HEK293 (cell line): Measurements from ENCODE around the gene MAPK8IP3.

Experiments
- CTCF ChIP-seq: fragments of 450-650 bp; formaldehyde crosslinking; IDR thresholded peaks from 2 replicates; pipeline ENCODE4 v1.5.1; 2016; ENCODE audit warnings: missing biosample characterization, missing genetic modification characterization
- MZF1 ChIP-seq: fragments of 450-650 bp; formaldehyde crosslinking; IDR thresholded peaks from 2 replicates; pipeline ENCODE4 v1.5.1; 2017; ENCODE audit warnings: missing biosample characterization, missing genetic modification characterization, borderline replicate concordance
- ZNF366 ChIP-seq: fragments of 450-650 bp; formaldehyde crosslinking; conservative IDR thresholded peaks from 2 replicates; pipeline ENCODE4 v1.5.1; 2016; ENCODE audit warnings: missing biosample characterization, missing genetic modification characterization
- ZNF580 ChIP-seq: fragments of 450-650 bp; formaldehyde crosslinking; IDR thresholded peaks from 2 replicates; pipeline ENCODE4 v1.5.1; 2016; ENCODE audit warnings: missing biosample characterization, missing genetic modification characterization
- ZNF768 ChIP-seq: fragments of 450-650 bp; formaldehyde crosslinking; IDR thresholded peaks from 2 replicates; pipeline ENCODE4 v1.5.1; 2018; ENCODE audit warnings: missing biosample characterization, mild to moderate bottlenecking, missing genetic modification characterization

- no peak for TF ChIP-seq MZF1 (tag by site-specific recombination)
- TF ChIP-seq ZNF366 (tag by site-specific recombination), result no peak
- TF ChIP-seq CTCF (tag by site-specific recombination), result no peak
- TF ChIP-seq ZNF768 (tag by site-specific recombination), result no peak
- no peak for TF ChIP-seq ZNF580 (tag by site-specific recombination)
Measured at GRCh38 chr16:1666316-1666715, 39.7 kb upstream of the MAPK8IP3 start.
